GM19043 (cell line): Measurements from ENCODE around the gene GAB3.
"Not testable (repeated sequence)": the region's sequence is repeated elsewhere in the genome, so short reads cannot be mapped to it uniquely, and the experiment has no call there.

ENCODE experiments used
- ATAC-seq: cut with Tn5 transposase; IDR thresholded peaks from one replicate; pipeline ENCODE4 v1.9.1; 2021; ENCODE audit warnings: low read depth; ENCODE audit not compliant: unreplicated experiment

The GAB3 gene

GRCh38 chrX:154724993-154725756 is 25.7 kb downstream of the GAB3 start:
- ATAC-seq: no peak

GRCh38 chrX:154721155-154721554 is 29.7 kb downstream of the GAB3 start:
- ATAC-seq: no peak

GRCh38 chrX:154720067-154720466 is 30.8 kb downstream of the GAB3 start:
- no peak for ATAC-seq

- ATAC-seq: no peak
These were observed 31.7 kb downstream of the GAB3 start for GRCh38 chrX:154719132-154719675.

GRCh38 chrX:154718616-154719015 is 32.3 kb downstream of the GAB3 start:
- no peak for ATAC-seq

- no peak for ATAC-seq
These were observed 33.1 kb downstream of the GAB3 start for GRCh38 chrX:154717824-154718223.

GRCh38 chrX:154715825-154716224 is 35.1 kb downstream of the GAB3 start:
- ATAC-seq: no peak

- no peak for ATAC-seq
These were observed 36.0 kb downstream of the GAB3 start for GRCh38 chrX:154714925-154715324.

GRCh38 chrX:154712781-154713740 is 37.8 kb downstream of the GAB3 start:
- peak; percentile 90 for ATAC-seq

- ATAC-seq: no peak
These were observed 39.6 kb downstream of the GAB3 start for GRCh38 chrX:154711264-154711663.

- no peak for ATAC-seq
These were observed 40.6 kb downstream of the GAB3 start for GRCh38 chrX:154710309-154710708.

- no peak for ATAC-seq
These were observed 52.1 kb downstream of the GAB3 start for GRCh38 chrX:154698630-154699248.

- no peak for ATAC-seq
These were observed 54.2 kb downstream of the GAB3 start for GRCh38 chrX:154696676-154697045.

GRCh38 chrX:154695911-154696675 is 54.8 kb downstream of the GAB3 start:
- no peak for ATAC-seq

GRCh38 chrX:154693394-154693793 is 57.5 kb downstream of the GAB3 start:
- ATAC-seq: no peak

- ATAC-seq: not testable (repeated sequence)
These were observed 60.4 kb downstream of the GAB3 start for GRCh38 chrX:154690438-154690837.

- not testable (repeated sequence) for ATAC-seq
These were observed 78.8 kb downstream of the GAB3 start for GRCh38 chrX:154672084-154672483.

GRCh38 chrX:154670848-154671247 is 80.0 kb downstream of the GAB3 start:
- ATAC-seq: not testable (repeated sequence)

GRCh38 chrX:154661899-154662298 is 89.0 kb downstream of the GAB3 start:
- no peak for ATAC-seq

- no peak for ATAC-seq
These were observed 89.7 kb downstream of the GAB3 start for GRCh38 chrX:154661170-154661569.
